ENCODE results near the gene TEX2.

DNA sequence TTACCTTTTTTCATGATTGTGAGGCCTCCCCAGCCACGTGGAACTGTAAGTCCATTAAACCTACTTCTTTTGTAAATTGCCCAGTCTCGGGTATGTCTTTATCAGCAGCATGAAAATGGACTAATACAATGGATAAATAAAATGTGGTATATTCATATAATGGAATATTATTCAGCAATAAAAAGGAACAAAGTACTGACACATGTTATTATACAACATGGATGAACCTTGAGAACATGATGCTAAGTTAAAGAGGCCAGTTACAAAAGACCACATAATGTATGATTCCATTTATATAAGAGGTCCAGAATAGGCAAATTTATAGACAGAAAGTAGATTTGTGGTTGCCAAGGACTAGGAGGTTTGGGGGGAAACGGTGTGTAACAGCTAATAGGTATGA is 138.5 kb downstream of the TEX2 start:
- TF ChIP-seq POLR2A (IDR thresholded peaks at IDR 0.05): no peak
- TF ChIP-seq, protein P1, sequence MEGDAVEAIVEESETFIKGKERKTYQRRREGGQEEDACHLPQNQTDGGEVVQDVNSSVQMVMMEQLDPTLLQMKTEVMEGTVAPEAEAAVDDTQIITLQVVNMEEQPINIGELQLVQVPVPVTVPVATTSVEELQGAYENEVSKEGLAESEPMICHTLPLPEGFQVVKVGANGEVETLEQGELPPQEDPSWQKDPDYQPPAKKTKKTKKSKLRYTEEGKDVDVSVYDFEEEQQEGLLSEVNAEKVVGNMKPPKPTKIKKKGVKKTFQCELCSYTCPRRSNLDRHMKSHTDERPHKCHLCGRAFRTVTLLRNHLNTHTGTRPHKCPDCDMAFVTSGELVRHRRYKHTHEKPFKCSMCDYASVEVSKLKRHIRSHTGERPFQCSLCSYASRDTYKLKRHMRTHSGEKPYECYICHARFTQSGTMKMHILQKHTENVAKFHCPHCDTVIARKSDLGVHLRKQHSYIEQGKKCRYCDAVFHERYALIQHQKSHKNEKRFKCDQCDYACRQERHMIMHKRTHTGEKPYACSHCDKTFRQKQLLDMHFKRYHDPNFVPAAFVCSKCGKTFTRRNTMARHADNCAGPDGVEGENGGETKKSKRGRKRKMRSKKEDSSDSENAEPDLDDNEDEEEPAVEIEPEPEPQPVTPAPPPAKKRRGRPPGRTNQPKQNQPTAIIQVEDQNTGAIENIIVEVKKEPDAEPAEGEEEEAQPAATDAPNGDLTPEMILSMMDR (IDR thresholded peaks at IDR 0.05): no peak
- no peak for TF ChIP-seq POLR2AphosphoS5 (IDR thresholded peaks at IDR 0.05)
